AG09319 (cell line): ENCODE measurements around the gene TTC39B.
A peak's percentile ranks its signal among the peaks of the same experiment; 100 is the strongest.

Experiments
- DNase-seq: peaks from one replicate; pipeline ENCODE4 v3.0.0-alpha.2; 2010; ENCODE audit warnings: low read depth; ENCODE audit errors: extremely low read depth
- TF ChIP-seq, protein P1 (sequence below): IDR thresholded peaks from 2 replicates; pipeline ENCODE4 v1.5.1; 2011; ENCODE audit warnings: low read depth, mild to moderate bottlenecking, inconsistent platforms, low read length, moderate library complexity

Gene TTC39B

DNA sequence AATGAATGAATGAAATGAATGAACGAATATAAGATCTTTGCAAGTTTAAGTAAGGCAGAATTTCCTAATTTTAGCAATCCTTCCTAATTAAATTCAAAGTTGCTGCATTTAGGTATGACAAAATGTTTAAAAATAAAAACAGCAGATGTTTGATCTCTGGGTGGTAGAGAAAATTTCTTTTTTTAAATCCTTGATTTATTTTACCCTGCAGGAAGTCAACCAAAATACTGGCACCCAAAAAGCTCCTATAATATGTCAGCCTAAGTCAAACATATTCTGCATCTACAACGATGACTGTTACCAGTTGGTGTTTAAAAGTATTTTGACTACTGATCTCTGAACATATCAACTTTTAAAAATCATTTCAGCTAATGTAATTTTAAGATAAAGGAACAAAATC is 58.4 kb downstream of the TTC39B start:
- TF ChIP-seq, protein P1, sequence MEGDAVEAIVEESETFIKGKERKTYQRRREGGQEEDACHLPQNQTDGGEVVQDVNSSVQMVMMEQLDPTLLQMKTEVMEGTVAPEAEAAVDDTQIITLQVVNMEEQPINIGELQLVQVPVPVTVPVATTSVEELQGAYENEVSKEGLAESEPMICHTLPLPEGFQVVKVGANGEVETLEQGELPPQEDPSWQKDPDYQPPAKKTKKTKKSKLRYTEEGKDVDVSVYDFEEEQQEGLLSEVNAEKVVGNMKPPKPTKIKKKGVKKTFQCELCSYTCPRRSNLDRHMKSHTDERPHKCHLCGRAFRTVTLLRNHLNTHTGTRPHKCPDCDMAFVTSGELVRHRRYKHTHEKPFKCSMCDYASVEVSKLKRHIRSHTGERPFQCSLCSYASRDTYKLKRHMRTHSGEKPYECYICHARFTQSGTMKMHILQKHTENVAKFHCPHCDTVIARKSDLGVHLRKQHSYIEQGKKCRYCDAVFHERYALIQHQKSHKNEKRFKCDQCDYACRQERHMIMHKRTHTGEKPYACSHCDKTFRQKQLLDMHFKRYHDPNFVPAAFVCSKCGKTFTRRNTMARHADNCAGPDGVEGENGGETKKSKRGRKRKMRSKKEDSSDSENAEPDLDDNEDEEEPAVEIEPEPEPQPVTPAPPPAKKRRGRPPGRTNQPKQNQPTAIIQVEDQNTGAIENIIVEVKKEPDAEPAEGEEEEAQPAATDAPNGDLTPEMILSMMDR: no peak
- DNase-seq: no peak

- TF ChIP-seq, protein P1: no peak
- no peak for DNase-seq
Observed at GRCh38 chr9:15248081-15248480, 58.9 kb downstream of the TTC39B start.

GRCh38 chr9:15246708-15247107 is 60.3 kb downstream of the TTC39B start:
- TF ChIP-seq, protein P1: no peak
- DNase-seq: no peak

DNA sequence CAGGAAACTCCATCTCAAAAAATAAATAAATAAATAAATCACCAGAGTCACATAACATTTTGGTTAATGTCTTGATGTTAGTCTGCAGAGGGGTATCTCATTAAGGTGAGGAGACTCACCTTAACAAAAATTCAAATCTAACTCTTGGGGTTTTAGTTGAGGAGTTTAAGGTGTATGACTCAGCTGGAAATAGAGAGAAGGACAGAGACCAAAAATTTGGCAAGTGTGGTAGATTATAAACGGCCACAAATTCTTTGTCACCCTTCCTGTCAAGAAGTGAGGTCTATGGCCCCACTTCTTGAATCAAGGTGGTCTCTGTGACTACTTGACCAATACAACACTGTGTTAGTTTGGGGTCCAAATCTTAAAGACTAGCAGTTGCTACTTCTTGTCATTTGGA is 60.8 kb downstream of the TTC39B start:
- TF ChIP-seq, protein P1: no peak
- no peak for DNase-seq

DNA sequence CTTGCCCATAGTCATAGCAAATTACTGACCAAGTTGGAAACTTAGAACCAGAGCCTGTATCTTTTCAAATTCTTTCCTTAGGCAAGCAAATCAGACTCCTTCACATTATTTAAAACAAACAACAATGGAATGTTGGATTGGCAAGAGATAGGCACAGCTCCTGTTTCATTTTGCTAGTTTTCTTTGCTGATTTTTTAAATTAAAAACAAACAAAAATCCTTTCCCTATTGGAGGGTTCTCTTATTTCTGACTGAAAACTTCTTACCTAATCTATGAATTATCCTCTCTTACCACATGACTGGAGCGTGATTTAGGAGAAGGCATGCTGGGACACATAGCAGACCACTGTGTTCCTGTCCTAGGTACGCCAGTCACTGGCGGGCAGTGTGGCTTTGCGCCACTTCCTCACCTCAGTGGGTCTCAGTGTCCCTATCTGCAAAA is 63.0 kb downstream of the TTC39B start:
- TF ChIP-seq, protein P1: no peak
- peak; percentile 65 for DNase-seq

GRCh38 chr9:15243081-15243480 is 63.9 kb downstream of the TTC39B start:
- no peak for DNase-seq

DNA sequence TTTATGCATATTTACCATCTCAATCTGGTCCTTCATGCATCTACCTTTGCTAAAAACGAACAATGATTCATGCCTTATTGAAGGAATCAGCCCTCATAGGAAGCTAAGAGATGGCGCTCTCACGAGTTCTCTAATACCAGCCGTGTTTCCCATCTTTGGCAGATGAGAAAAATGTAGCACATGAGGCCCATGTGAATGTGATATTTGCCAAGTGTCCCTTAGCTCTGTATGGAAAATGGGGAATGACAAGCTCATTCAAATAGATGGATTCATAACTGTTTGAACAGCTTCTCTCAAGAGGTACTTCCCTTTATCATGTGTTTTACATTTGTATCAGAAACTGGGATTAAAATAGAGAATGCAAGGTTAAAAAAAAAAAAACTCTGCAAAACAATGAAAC is 66.1 kb downstream of the TTC39B start:
- TF ChIP-seq, protein P1: no peak
- DNase-seq: no peak

More at GRCh38 chr9:15243081-15243480, 63.9 kb downstream of the TTC39B start:
- TF ChIP-seq, protein P1: no peak
